Putamen (tissue), 1 donor: Measurements from ENCODE around the gene GRIK4.
"Not testable (repeated sequence)": the region's sequence is repeated elsewhere in the genome, so short reads cannot be mapped to it uniquely, and the experiment has no call there.

Source experiments
- DNase-seq: peaks from one replicate; pipeline ENCODE4 v3.0.0-alpha.2; 2016; ENCODE audit warnings: low spot score

The GRIK4 gene

GRCh38 chr11:120746376-120746775, 234.8 kb downstream of the GRIK4 start:
- DNase-seq: no peak

GRCh38 chr11:120746836-120747609, 235.5 kb downstream of the GRIK4 start:
- no peak for DNase-seq

GRCh38 chr11:120747850-120748814, 236.6 kb downstream of the GRIK4 start:
- no peak for DNase-seq

- DNase-seq: no peak
Measured at GRCh38 chr11:120749395-120749794, 237.8 kb downstream of the GRIK4 start.

DNA sequence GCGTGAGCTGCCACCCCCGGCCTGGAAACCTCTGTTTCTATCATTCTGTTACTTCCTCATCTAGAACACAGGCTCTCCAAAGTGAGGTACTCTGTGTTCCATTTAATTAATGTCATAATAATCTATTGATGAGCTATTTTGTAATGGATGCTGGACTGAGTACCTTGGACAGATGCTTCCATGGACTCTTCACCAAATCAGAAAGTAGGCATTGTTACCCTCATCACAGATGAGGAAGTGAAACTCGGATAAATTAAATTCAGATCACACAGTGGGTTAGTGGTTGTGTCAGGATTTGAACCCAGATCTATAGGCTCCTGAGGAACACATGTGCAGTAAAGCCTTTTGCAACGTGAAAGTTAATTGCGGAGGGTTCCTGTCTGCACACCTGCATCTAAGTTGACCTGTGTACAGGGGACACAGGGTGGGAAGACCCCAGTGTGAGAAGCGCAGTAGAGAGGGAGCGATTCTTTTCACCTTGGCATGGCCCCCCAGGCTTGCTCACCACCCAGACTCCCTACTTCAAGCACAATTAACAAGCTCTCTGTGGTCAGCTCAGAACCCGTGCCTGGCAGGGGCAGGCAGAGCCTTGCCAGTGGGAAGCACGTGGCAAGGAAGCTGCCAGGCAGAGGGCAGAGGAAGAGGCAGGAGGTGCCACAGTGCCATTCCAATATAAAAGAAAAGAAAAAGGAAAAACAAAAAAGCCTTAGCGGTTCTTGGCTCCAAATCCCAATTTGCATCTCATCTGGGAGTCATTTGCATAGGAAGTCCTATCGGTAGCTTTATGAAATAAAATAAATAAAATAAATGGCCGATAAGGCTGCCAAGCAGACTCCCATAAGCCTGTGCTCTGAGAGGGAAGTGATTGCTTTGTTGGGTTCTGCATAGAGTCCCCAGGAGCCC, 239.3 kb downstream of the GRIK4 start:
- peak; percentile 34 for DNase-seq

- no peak for DNase-seq
Measured at GRCh38 chr11:120751550-120751949, 240.0 kb downstream of the GRIK4 start.

DNA sequence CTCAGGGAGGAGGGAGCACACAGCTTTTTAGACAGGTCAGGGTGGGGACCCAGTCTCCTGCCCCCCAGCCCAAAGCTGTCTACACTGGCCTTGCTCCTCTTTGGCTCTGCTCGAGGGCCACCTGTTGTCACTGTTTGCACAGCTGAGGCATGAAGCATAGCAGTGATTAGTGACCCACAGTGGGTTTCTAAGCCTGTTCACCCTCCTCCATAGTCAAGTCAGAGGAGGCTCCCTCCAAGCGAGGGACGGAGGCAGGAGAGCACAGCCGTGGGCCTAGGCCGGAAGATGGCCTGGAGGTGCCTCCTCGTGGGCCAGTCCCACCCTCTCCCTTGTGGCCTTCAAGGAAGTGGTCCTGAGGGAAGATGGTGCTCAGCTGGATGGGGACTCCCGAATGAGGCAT, 241.1 kb downstream of the GRIK4 start:
- no peak for DNase-seq

DNA sequence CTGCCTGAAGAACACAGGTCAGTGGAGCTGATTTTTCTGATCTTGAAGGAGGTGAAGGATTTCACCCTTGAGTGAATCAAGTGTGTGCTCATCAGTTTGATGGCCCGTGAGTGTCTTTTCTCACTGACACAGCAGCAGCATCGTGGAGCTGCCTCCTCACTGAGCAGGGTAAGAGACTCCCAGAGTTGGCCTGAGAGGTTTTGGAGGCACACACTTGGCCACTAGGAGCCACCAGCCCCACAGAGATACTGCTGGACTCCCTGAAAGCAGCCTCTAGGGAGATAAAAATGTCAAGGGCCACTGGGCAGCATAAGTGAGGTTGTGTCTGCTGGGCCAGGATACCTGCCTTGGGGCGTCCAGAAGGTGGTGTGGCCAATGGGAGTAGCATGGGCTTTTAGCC, 245.4 kb downstream of the GRIK4 start:
- DNase-seq: no peak

GRCh38 chr11:120759046-120759445, 247.5 kb downstream of the GRIK4 start:
- DNase-seq: no peak

DNA sequence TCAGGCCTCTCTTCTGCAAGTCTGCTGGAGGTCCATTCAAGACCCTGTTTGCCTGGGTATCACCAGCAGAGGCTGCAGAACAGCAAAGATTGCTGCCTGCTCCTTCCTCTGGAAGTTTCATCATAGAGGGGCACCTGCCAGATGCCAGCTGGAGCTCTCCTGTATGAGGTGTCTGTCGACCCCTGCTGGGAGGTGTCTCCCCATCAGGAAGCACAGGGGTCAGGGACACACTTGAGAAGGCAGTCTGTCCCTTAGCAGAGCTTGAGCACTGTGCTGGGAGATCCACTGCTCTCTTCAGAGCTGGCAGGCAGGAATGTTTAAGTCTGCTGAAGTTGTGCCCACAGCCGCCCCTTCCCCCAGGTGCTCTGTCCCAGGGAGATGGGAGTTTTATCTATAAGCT, 254.2 kb downstream of the GRIK4 start:
- DNase-seq: not testable (repeated sequence)

DNA sequence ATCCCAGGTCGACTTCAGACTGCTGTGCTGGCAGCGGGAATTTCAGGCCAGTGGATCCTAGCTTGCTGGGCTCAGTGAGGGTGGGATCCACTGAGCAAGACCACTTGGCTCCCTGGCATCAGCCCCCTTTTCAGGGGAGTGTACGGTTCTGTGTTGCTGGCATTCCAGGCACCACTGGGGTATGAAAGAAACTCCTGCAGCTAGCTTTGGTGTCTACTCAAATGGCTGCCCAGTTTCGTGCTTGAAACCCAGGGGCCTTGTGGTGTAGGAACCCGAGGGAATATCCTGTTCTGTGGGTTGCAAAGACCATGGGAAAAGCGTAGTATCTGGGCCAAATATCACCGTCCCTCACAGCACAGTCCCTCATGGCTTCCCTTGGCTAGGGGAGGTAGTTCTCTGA, 254.8 kb downstream of the GRIK4 start:
- DNase-seq: no peak

- no peak for DNase-seq
Measured at GRCh38 chr11:120768949-120769348, 257.4 kb downstream of the GRIK4 start.

DNA sequence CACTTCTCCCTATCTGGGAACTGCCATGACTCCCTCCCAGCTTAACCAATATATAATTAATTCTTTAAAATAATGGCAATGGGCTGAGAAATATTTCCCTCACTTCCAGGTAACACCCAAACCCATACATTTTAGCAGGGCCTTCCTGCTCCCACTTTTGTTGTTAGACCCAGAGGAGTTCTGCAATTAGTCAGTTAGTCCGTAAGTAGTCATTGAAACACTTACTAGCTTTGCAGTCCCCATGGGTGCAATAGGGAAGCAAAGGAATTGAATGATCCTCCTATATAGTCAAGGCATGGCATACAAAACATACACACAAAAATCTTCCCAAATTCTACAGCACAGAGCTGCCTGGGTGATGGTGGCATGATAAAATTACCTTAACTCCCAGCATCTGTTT, 258.4 kb downstream of the GRIK4 start:
- no peak for DNase-seq

GRCh38 chr11:120771551-120772060, 260.1 kb downstream of the GRIK4 start:
- DNase-seq: no peak

DNA sequence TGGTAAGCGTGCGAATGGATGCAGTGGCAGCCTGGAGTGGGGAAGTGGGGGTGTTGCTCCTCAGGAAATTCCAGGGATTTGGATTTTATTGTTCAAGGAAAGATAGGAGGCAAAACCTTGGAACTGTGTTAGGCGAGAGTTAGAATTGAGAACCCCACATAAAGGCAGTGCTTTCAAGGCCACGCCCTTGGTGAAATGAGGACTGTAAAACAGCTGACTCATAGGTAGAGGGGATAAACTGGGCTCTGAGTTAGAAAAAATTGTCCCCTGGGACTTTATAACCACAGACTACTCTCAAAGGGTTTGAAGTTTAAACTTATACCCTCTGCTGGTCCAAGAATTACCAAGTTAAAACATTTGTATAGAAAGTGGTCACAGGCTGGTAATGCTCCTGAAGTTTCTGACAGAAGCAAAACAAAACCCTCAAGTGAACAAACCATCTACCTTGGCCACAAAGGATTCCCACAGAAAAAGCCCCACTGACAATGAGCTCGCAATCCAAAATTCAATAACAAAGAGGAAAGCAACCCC, 262.0 kb downstream of the GRIK4 start:
- DNase-seq: no peak

DNA sequence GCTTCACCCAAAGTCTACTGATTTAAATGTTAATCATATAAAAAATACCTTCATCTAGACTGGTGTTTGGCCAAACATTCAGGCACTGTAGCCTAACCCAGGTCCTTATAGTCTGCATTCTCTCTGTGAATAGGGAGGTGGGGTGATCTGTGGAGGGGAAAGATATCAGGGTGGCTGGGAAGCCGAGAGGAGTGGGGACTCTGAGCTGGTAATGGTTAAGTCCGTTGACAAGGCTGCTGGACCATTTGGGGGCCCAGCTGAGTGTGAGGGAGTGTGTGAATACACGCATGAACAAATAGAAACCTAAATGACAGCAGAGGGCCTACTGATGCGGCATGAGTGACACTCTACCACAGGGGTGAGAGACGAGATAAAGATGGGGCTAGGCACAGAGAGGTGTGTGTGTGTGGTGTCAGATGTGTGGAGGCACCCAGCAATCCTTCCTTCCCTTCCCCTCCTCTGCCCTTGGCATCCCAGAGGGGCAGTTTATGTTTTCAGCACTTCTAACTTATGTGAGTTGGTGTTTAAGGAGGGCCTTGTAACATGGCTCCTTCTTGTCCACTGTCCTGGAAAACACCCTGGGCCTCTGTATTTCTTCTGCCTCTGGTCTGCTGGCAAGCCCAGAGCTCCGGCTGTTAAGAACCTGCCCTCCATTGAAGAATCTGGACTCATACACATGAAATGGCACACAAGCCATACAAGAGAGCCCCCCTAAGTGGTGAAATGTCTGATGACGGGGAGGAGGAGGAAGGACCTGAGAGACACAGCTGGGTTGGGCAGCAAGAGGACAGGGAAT, 263.2 kb downstream of the GRIK4 start:
- DNase-seq: no peak

GRCh38 chr11:120775986-120776951, 264.7 kb downstream of the GRIK4 start:
- DNase-seq: no peak

DNA sequence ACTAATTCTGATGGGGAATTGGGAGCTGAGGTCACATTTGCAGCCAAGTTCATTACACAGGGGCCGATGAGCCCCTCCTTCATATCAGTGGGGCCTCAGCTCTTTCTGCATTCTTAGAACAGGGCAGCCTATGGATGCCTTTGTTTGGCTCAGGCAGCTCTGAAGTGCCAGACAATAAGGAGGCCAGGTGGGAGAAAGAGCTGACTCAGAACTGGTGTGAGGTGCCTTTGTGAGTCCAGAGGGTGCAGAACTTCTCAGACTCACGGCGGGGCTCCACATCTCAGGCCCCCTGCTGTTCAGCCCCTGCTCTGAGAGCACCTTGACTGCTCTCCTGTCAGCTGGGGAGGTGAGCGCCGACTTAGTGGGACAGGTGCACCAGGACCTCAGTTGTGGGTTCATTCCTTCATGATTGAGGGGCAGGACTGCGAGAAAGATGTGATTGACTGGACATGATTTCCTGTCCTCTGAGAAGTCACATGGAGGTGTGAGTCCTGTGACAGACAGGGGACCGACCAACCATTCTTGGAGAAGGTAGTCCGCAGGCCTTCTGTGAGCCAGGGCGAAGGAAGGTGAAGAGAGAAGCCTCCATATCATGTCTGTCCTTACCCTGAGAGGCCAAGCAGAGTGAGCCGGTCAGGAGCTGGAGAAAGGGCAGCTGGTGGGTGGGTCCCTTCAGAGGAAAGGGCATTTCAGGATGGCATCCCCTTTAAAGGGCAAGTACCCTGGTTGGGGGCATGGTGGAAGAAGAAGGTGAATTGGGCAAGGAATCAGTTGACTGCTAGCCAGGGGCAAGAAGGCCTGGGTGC, 267.3 kb downstream of the GRIK4 start:
- DNase-seq: no peak

GRCh38 chr11:120780239-120780638, 268.7 kb downstream of the GRIK4 start:
- no peak for DNase-seq
